Thyroid gland (tissue), 4 donors: ENCODE data around the gene FKBP14.

Experiments
- CTCF ChIP-seq, 6 experiments: fragments of 200-600 bp in 3 of 6; fragments of 450-650 bp in 3 of 6; sonication (generic) in 3 of 6; IDR thresholded peaks; one replicate each; pipeline ENCODE4 v1.5.1; 2016 to 2019; ENCODE audit warnings: antibody characterized with exemption in 6 of 6, mild to moderate bottlenecking in 2 of 6, inconsistent platforms in 1 of 6, moderate library complexity in 1 of 6
- POLR2A ChIP-seq, 2 donors: fragments of 450-650 bp; IDR thresholded peaks; one replicate each; pipeline ENCODE4 v1.6.1; 2017; ENCODE audit warnings: antibody characterized with exemption in 2 of 2, mild to moderate bottlenecking in 2 of 2, moderate library complexity in 1 of 2

GRCh38 chr7:29972315-29972669, 54.2 kb downstream of the FKBP14 start:
- TF ChIP-seq CTCF (IDR thresholded peaks at IDR 0.05) (no peak), POLR2A (IDR thresholded peaks at IDR 0.05) (no peak)
